Activated T-cell treated with anti-CD3 and anti-CD28 coated beads, Interleukin-2, amount 50 U/mL, for 72 hours (primary cell): ENCODE measurements around the gene ADGRV1. TPM values are rescaled to one million over a fixed set of nuclear protein-coding genes. Genes with fewer than 3 reads are reported as not detected.

Source experiments
- ATAC-seq, 2 donors: fragments of 150-1000 bp; cut with Tn5 transposase; replicated peaks in 1 of 2; 2 replicates each; pipeline ENCODE4 v1.10.0; 2021; ENCODE audit warnings: moderate library complexity in 2 of 2, mild to moderate bottlenecking in 1 of 2
- DNase-seq, 2 donors: peaks; one replicate each; pipeline ENCODE4 v3.0.0; 2021 to 2022; ENCODE audit warnings: mixed read lengths in 1 of 2
- H3K27ac Mint-ChIP-seq: one replicate; pipeline ENCODE4 v1.8.0; 2022; ENCODE audit warnings: mild to moderate bottlenecking, moderate library complexity, mixed read lengths
- H3K27me3 Mint-ChIP-seq: one replicate; pipeline ENCODE4 v1.8.0; 2022; ENCODE audit warnings: low read depth, mixed read lengths
- H3K36me3 Mint-ChIP-seq, 2 donors: one replicate each; pipeline ENCODE4 v1.8.0; 2022; ENCODE audit warnings: mixed read lengths in 2 of 2, mild to moderate bottlenecking in 1 of 2; ENCODE audit not compliant: insufficient read depth in 2 of 2
- H3K4me1 Mint-ChIP-seq: one replicate; pipeline ENCODE4 v1.8.0; 2022; ENCODE audit warnings: low read depth, mixed read lengths
- H3K4me3 Mint-ChIP-seq, 2 donors: one replicate each; pipeline ENCODE4 v1.8.0; 2022; ENCODE audit warnings: mild to moderate bottlenecking in 2 of 2, mixed read lengths in 2 of 2, moderate library complexity in 2 of 2
- H3K9me3 Mint-ChIP-seq, 2 donors: one replicate each; pipeline ENCODE4 v1.8.0; 2022; ENCODE audit warnings: mixed read lengths in 2 of 2
- total RNA-seq, 2 donors: library from RNA; stranded (reverse); gene quantifications; one replicate each; pipeline ENCODE4 v1.2.3, GENCODE V29; 2022

Gene ADGRV1
- total RNA-seq, 2 donors from 2014 or later: 0.12 to 0.21 TPM

- H3K36me3 Mint-ChIP-seq: peaks cover 0 to 2% of the 10 kb centered on the region in 2 donors
- ATAC-seq (no peak), DNase-seq (no peak)
- H3K4me1 Mint-ChIP-seq: no peaks in the 10 kb centered on the region
- no peak overlapping the region for H3K27ac Mint-ChIP-seq
- H3K9me3 Mint-ChIP-seq: no peaks in the 10 kb centered on the region
- peaks cover 9% of the 10 kb centered on the region for H3K27me3 Mint-ChIP-seq
- H3K4me3 Mint-ChIP-seq: no peak overlapping the region
Measured at GRCh38 chr5:91126888-91127287, 568.3 kb downstream of the ADGRV1 start.

DNA sequence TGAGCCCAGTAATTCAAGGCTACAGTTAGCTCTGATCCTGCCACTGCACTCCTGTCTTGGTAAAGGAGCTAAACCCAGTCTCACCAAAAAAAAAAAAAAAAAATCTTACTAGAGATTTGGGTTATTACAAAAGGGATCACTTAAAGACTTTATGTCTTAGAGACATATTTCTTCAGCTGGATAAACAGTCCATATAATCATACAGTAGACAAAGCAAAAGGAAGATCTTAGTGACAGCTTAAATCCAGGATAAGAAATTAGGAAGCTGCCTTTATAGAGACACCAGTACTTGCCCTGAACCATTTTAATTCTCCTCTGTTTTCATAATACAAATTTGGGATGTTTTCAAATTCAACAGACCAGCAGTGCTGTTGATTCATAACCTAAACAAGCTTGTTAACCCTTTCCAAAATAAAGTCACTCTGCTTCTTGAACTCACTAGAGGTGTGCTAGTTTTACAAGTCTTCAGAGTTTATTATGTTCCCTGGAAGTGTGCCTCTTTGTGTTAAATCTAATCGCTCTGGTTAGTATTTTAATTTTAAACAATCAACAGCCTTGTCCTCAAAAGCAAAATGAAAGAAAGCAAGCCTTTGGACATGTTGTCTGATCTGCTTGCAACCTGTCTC lies 569.0 kb downstream of the ADGRV1 start:
- Mint-ChIP-seq H3K9me3 (peaks cover 0 to 3% of the 10 kb centered on the region in 2 donors), H3K4me3 (no peak overlapping the region), H3K36me3 (peaks cover 0 to 2% of the 10 kb centered on the region in 2 donors), H3K4me1 (peaks cover 4% of the 10 kb centered on the region), H3K27me3 (peaks cover 14% of the 10 kb centered on the region), H3K27ac (no peak overlapping the region)
- no peak for ATAC-seq
- DNase-seq: no peak

GRCh38 chr5:91128604-91129003 lies 570.0 kb downstream of the ADGRV1 start:
- Mint-ChIP-seq H3K9me3 (peaks cover 0 to 5% of the 10 kb centered on the region in 2 donors), H3K36me3 (peaks cover 0 to 2% of the 10 kb centered on the region in 2 donors), H3K4me1 (peaks cover 6% of the 10 kb centered on the region), H3K27ac (no peak overlapping the region), H3K27me3 (peaks cover 16% of the 10 kb centered on the region), H3K4me3 (no peak overlapping the region)
- ATAC-seq: no peak
- no peak for DNase-seq

- peaks cover 0 to 2% of the 10 kb centered on the region in 2 donors for H3K36me3 Mint-ChIP-seq
- H3K4me3 Mint-ChIP-seq: no peak overlapping the region
- peaks cover 16% of the 10 kb centered on the region for H3K27me3 Mint-ChIP-seq
- peaks cover 6% of the 10 kb centered on the region for H3K4me1 Mint-ChIP-seq
- no peak for DNase-seq
- ATAC-seq: no peak
- H3K9me3 Mint-ChIP-seq: peaks cover 0 to 5% of the 10 kb centered on the region in 2 donors
- H3K27ac Mint-ChIP-seq: no peak overlapping the region
Measured at GRCh38 chr5:91129748-91130147, 571.2 kb downstream of the ADGRV1 start.

- Mint-ChIP-seq H3K4me3 (no peak overlapping the region), H3K27ac (no peak overlapping the region), H3K4me1 (peaks cover 10% of the 10 kb centered on the region), H3K27me3 (peaks cover 17% of the 10 kb centered on the region), H3K36me3 (peaks cover 0 to 2% of the 10 kb centered on the region in 2 donors), H3K9me3 (peaks cover 0 to 5% of the 10 kb centered on the region in 2 donors)
- no peak for DNase-seq
- ATAC-seq: no peak
Measured at GRCh38 chr5:91130759-91131158, 572.2 kb downstream of the ADGRV1 start.

GRCh38 chr5:91132550-91132949 lies 574.0 kb downstream of the ADGRV1 start:
- peaks cover 0 to 2% of the 10 kb centered on the region in 2 donors for H3K36me3 Mint-ChIP-seq
- H3K4me3 Mint-ChIP-seq: no peak overlapping the region
- H3K27me3 Mint-ChIP-seq: peaks cover 12% of the 10 kb centered on the region
- no peak for DNase-seq
- H3K4me1 Mint-ChIP-seq: peaks cover 15% of the 10 kb centered on the region
- H3K9me3 Mint-ChIP-seq: peaks cover 0 to 5% of the 10 kb centered on the region in 2 donors
- no peak for ATAC-seq
- no peak overlapping the region for H3K27ac Mint-ChIP-seq

DNA sequence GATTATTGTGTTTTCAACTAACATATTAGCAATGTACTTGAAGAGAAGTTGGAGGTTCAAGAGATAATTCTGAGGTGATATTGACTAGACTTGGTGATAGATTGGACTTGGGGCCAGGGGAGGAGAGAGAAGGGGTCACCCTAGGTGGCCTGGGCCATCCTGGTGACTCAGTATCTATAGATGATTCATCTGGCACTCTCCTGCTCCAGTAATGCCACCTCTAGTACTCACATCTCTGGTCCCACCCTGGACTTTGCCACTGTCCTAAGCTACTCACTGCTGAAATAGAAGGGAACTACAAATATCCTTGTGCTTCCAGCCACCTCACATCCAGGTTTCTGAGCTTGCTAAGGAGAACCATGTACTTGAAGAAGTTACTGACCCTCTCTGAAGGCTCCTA lies 574.6 kb downstream of the ADGRV1 start:
- DNase-seq (no peak), ATAC-seq (no peak)
- Mint-ChIP-seq H3K27ac (no peak overlapping the region), H3K4me1 (peaks cover 15% of the 10 kb centered on the region), H3K27me3 (peaks cover 12% of the 10 kb centered on the region), H3K4me3 (no peak overlapping the region), H3K9me3 (peaks cover 0 to 5% of the 10 kb centered on the region in 2 donors), H3K36me3 (peaks cover 0 to 2% of the 10 kb centered on the region in 2 donors)

DNA sequence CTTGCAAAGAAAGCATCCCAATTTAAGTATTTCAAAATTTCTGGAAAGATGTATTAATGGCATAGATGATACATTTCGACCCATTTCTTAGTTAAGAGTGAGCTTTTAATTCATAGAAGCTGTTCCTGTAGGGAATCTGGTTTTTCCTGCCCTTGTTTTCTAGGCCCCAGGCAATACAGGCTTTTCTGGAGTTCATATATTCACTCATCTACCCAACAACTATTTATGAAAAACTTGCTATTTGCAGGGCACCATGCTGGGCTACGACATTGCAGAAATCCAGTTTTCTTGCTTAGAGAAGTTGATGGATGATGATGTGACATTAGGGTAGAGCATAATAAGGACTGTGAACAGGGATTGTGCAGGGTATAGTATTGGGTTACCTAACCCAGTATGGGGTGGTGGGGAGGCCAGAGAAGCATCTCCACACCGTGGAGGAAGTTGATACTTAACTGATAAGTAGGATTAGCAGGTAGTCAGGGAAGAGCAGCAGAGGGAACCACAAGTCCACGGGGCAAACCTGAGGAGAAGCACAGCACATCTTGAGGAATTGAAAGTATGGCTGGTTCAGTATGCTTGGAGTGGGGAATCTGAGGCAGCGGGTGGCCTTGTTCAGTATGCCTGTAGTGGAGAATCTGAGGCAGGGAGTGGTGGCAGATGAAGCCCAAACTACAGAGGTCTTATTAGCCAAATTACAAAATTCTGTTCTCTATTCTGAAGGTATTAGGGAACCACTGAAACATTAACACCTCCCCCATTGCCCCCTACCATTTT lies 577.1 kb downstream of the ADGRV1 start:
- Mint-ChIP-seq H3K27me3 (peaks cover 12% of the 10 kb centered on the region), H3K9me3 (peaks cover 0 to 5% of the 10 kb centered on the region in 2 donors), H3K4me3 (no peak overlapping the region), H3K27ac (no peak overlapping the region), H3K4me1 (peaks cover 15% of the 10 kb centered on the region), H3K36me3 (peaks cover 0 to 2% of the 10 kb centered on the region in 2 donors)
- no peak for DNase-seq
- no peak for ATAC-seq

- peaks cover 12% of the 10 kb centered on the region for H3K27me3 Mint-ChIP-seq
- H3K9me3 Mint-ChIP-seq: peaks cover 0 to 5% of the 10 kb centered on the region in 2 donors
- ATAC-seq (no peak), DNase-seq (no peak)
- H3K4me1 Mint-ChIP-seq: peaks cover 15% of the 10 kb centered on the region
- H3K4me3 Mint-ChIP-seq: no peak overlapping the region
- H3K36me3 Mint-ChIP-seq: peaks cover 0 to under 1% of the 10 kb centered on the region in 2 donors
- no peak overlapping the region for H3K27ac Mint-ChIP-seq
Measured at GRCh38 chr5:91136271-91136670, 577.7 kb downstream of the ADGRV1 start.

DNA sequence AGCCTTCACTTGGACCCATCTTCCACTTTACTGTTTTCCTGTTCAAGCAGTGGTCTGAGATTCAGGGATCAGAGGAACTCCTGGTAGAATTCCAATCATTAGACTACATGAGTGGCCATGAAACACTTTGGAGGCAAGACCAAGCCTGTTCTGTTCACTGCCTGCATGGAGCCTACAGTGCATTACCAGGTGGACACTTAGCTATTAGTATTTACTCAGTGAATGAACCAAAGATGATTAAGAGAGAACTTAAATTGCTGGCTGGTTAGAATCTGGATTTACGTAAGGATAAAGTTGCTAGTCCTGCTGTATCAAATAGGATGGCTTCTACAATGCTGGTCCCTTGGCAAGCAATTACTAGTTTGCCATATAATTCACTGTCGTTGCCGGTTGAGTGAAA lies 579.0 kb downstream of the ADGRV1 start:
- H3K9me3 Mint-ChIP-seq: peaks cover 0 to 1% of the 10 kb centered on the region in 2 donors
- no peaks in the 10 kb centered on the region for H3K36me3 Mint-ChIP-seq
- ATAC-seq (no peak), DNase-seq (no peak)
- H3K4me1 Mint-ChIP-seq: peaks cover 10% of the 10 kb centered on the region
- H3K27ac Mint-ChIP-seq: no peak overlapping the region
- no peak overlapping the region for H3K4me3 Mint-ChIP-seq
- peaks cover 9% of the 10 kb centered on the region for H3K27me3 Mint-ChIP-seq

- Mint-ChIP-seq H3K36me3 (no peaks in the 10 kb centered on the region), H3K27ac (no peak overlapping the region), H3K4me1 (peaks cover 9% of the 10 kb centered on the region), H3K4me3 (no peak overlapping the region), H3K9me3 (no peaks in the 10 kb centered on the region), H3K27me3 (peaks cover 11% of the 10 kb centered on the region)
- ATAC-seq: no peak
- DNase-seq: no peak
Measured at GRCh38 chr5:91139572-91140200, 581.1 kb downstream of the ADGRV1 start.

DNA sequence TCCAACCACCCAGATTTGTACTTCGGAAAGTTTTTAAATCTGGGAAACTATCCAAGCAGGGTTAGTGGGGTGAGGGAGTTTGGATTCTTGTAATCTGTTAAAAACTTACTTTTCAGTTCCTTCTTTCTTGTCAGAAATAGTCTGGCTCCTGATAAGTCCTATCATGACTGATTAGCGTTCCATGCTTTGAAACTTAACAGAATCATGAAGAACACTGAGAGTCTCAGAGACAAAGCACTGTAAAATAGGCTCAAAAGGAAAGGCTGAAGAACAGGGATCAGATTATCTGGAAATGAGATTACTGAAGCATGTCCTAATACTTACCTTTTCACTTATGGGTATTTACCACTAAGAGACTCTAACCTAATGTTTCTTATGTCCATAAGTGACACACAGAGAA lies 582.1 kb downstream of the ADGRV1 start:
- no peak for ATAC-seq
- no peak for DNase-seq
- no peak overlapping the region for H3K4me3 Mint-ChIP-seq
- peaks cover 7% of the 10 kb centered on the region for H3K4me1 Mint-ChIP-seq
- no peak overlapping the region for H3K27ac Mint-ChIP-seq
- H3K36me3 Mint-ChIP-seq: no peaks in the 10 kb centered on the region
- H3K9me3 Mint-ChIP-seq: no peaks in the 10 kb centered on the region
- H3K27me3 Mint-ChIP-seq: peaks cover 8% of the 10 kb centered on the region

DNA sequence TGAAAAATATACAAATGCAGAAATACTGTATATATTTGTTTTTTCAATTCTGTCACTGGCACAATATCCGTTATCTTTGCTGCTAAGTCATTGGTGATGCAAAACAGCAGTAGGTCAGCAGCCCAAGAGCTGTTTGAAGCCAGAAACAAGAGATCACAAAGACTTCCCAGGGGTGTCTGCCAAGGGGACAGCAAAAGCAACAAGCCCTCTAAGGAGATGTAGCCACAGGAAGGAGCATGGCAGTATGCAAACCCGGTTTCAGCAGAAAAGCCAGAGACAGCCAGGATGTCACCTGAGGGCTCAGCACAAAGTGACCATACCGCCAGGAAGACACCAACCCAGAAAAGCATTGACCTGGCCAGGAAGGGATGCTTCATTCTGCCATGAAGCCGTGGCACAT lies 583.0 kb downstream of the ADGRV1 start:
- Mint-ChIP-seq H3K27ac (no peak overlapping the region), H3K4me1 (no peaks in the 10 kb centered on the region), H3K27me3 (peaks cover 5% of the 10 kb centered on the region), H3K36me3 (no peaks in the 10 kb centered on the region), H3K9me3 (no peaks in the 10 kb centered on the region), H3K4me3 (no peak overlapping the region)
- DNase-seq (no peak), ATAC-seq (no peak)
